Stimulated activated naive CD8-positive, alpha-beta T cell treated with anti-CD3 and anti-CD28 coated beads, Interleukin-15, Interleukin-2, amounts not matched to agents 100 ng/mL and 50 ng/mL, for 24 hours (primary cell): ENCODE results near the gene UBXN6.

Experiments
- H3K27ac Mint-ChIP-seq: one replicate; pipeline ENCODE4 v1.8.0; 2021; ENCODE audit warnings: mild to moderate bottlenecking, mixed read lengths
- H3K27me3 Mint-ChIP-seq: one replicate; pipeline ENCODE4 v1.8.0; 2021; ENCODE audit warnings: mixed read lengths
- H3K36me3 Mint-ChIP-seq: one replicate; pipeline ENCODE4 v1.8.0; 2021; ENCODE audit warnings: low read depth, mixed read lengths
- H3K4me1 Mint-ChIP-seq: one replicate; pipeline ENCODE4 v1.8.0; 2021; ENCODE audit warnings: low read depth, mixed read lengths
- H3K4me3 Mint-ChIP-seq: one replicate; pipeline ENCODE4 v1.8.0; 2021; ENCODE audit warnings: mild to moderate bottlenecking, mixed read lengths
- H3K9me3 Mint-ChIP-seq: one replicate; pipeline ENCODE4 v1.8.0; 2021; ENCODE audit warnings: mixed read lengths

Gene UBXN6

DNA sequence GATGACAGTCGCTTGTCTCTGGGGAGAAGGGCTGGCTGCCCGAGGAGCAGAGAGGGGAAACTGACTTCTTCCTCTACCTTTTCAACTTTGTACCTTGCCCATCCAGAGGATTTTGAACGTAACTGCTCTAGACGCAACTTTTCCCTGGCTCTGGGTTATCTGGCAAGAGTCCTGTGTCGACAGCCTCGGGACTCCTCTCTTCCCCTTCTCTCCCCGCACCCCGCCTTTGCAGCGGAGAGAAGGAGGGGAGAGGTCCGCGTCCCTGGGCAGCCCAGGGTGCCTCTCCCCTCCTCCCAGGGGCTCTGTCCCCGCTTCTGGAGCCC is 57.8 kb downstream of the UBXN6 start:
- H3K27me3 Mint-ChIP-seq: no peaks in the 10 kb centered on the region
- H3K4me3 Mint-ChIP-seq: peak overlapping the region; percentile 94
- peaks cover 64% of the 10 kb centered on the region for H3K4me1 Mint-ChIP-seq
- H3K9me3 Mint-ChIP-seq: no peaks in the 10 kb centered on the region
- peaks cover 27% of the 10 kb centered on the region for H3K36me3 Mint-ChIP-seq
- H3K27ac Mint-ChIP-seq: peak overlapping the region; percentile 89

GRCh38 chr19:4396949-4397783 is 60.4 kb downstream of the UBXN6 start:
- Mint-ChIP-seq H3K36me3 (peaks cover 27% of the 10 kb centered on the region), H3K27ac (no peak overlapping the region), H3K9me3 (no peaks in the 10 kb centered on the region), H3K4me1 (peaks cover 63% of the 10 kb centered on the region), H3K27me3 (no peaks in the 10 kb centered on the region), H3K4me3 (no peak overlapping the region)
